NCI-H146 treated with DMSO at 0.1 percent for 48 hours (cell line): ENCODE measurements around the gene PPP1R18.
"Not testable (repeated sequence)": the region's sequence is repeated elsewhere in the genome, so short reads cannot be mapped to it uniquely, and the experiment has no call there.

Experiments used
- DNase-seq: peaks from one replicate; lab custom pipeline; 2025; ENCODE audit not compliant: unreplicated experiment; lab: John Stamatoyannopoulos, UW

Gene PPP1R18

GRCh38 chr6:30720738-30721197 is 34.3 kb upstream of the PPP1R18 start:
- DNase-seq, result peak; percentile 53

- peak; percentile 94 for DNase-seq
These were observed 33.6 kb upstream of the PPP1R18 start, which contains the start of gene TUBB for GRCh38 chr6:30719791-30720737. TSS of gene TUBB (plus strand) at chr6:30720352. CDS start at chr6:30720507, 155 bp downstream.

- DNase-seq, result peak; percentile 50
These were observed 32.9 kb upstream of the PPP1R18 start for GRCh38 chr6:30719356-30719755.

- DNase-seq, result not testable (repeated sequence)
These were observed 31.6 kb upstream of the PPP1R18 start for GRCh38 chr6:30717845-30718720.

- peak; percentile 99 for DNase-seq
These were observed 30.8 kb upstream of the PPP1R18 start, which contains the start of gene MDC1 for GRCh38 chr6:30717129-30717844. TSS of gene MDC1 (minus strand) at chr6:30717281. CDS start at chr6:30715175, 2,106 bp downstream.

GRCh38 chr6:30716879-30717128 is 30.4 kb upstream of the PPP1R18 start:
- DNase-seq, result no peak

- DNase-seq, result no peak
These were observed 27.8 kb upstream of the PPP1R18 start for GRCh38 chr6:30714263-30714662.

GRCh38 chr6:30712441-30712945 is 26.0 kb upstream of the PPP1R18 start:
- DNase-seq, result no peak

- DNase-seq, result no peak
These were observed 25.4 kb upstream of the PPP1R18 start for GRCh38 chr6:30711758-30712380.

GRCh38 chr6:30709101-30709868 is 22.8 kb upstream of the PPP1R18 start:
- no peak for DNase-seq

GRCh38 chr6:30707281-30707850 is 20.9 kb upstream of the PPP1R18 start:
- DNase-seq, result peak; percentile 80

GRCh38 chr6:30705620-30706019 is 19.2 kb upstream of the PPP1R18 start:
- no peak for DNase-seq

GRCh38 chr6:30703821-30704220 is 17.4 kb upstream of the PPP1R18 start:
- DNase-seq, result no peak

GRCh38 chr6:30703011-30703410 is 16.6 kb upstream of the PPP1R18 start:
- DNase-seq, result no peak

- DNase-seq, result no peak
These were observed 13.9 kb upstream of the PPP1R18 start for GRCh38 chr6:30700340-30700739.

- no peak for DNase-seq
These were observed 10.0 kb upstream of the PPP1R18 start for GRCh38 chr6:30696432-30696831.

- peak; percentile 64 for DNase-seq
These were observed 4.9 kb upstream of the PPP1R18 start for GRCh38 chr6:30691208-30691847.

GRCh38 chr6:30690403-30691207 is 4.2 kb upstream of the PPP1R18 start, which contains the start of gene NRM:
TSS of gene NRM (minus strand) at chr6:30690984. CDS start at chr6:30690974, 10 bp downstream.
- peak; percentile 90 for DNase-seq
